HEK293 (cell line): ENCODE measurements around the gene CYB5B.

ENCODE experiments used
- GLIS2 ChIP-seq: fragments of 450-650 bp; formaldehyde crosslinking; IDR thresholded peaks from 2 replicates; pipeline ENCODE4 v1.5.1; 2016; ENCODE audit warnings: missing biosample characterization, missing genetic modification characterization
- HOXC10 ChIP-seq: sonication (generic); formaldehyde crosslinking; IDR thresholded peaks from 2 replicates; pipeline ENCODE4 v1.8.1; 2023; ENCODE audit warnings: mild to moderate bottlenecking, missing genetic modification reagents
- PRDM1 ChIP-seq: fragments of 450-650 bp; formaldehyde crosslinking; IDR thresholded peaks from 2 replicates; pipeline ENCODE4; 2016; ENCODE audit warnings: missing biosample characterization, missing genetic modification characterization
- RBAK ChIP-seq: fragments of 450-650 bp; formaldehyde crosslinking; IDR thresholded peaks from 2 replicates; pipeline ENCODE4 v1.5.1; 2016; ENCODE audit warnings: missing biosample characterization, missing genetic modification characterization
- ZBTB8A ChIP-seq: fragments of 450-650 bp; formaldehyde crosslinking; IDR thresholded peaks from 2 replicates; pipeline ENCODE4 v1.5.1; 2016; ENCODE audit warnings: missing biosample characterization, missing genetic modification characterization
- ZFP3 ChIP-seq: fragments of 450-650 bp; formaldehyde crosslinking; IDR thresholded peaks from 2 replicates; pipeline ENCODE4 v1.5.1; 2016; ENCODE audit warnings: low read depth, missing biosample characterization, missing genetic modification characterization
- ZFP69B ChIP-seq: fragments of 450-650 bp; formaldehyde crosslinking; IDR thresholded peaks from 2 replicates; pipeline ENCODE4 v1.5.1; 2016; ENCODE audit warnings: missing biosample characterization, missing genetic modification characterization
- ZNF184 ChIP-seq: fragments of 450-650 bp; IDR thresholded peaks from 2 replicates; pipeline ENCODE4 v1.5.1; 2018; ENCODE audit warnings: missing biosample characterization, mild to moderate bottlenecking, missing genetic modification characterization
- ZNF19 ChIP-seq: fragments of 450-650 bp; formaldehyde crosslinking; IDR thresholded peaks from 2 replicates; pipeline ENCODE4; 2016; ENCODE audit warnings: missing biosample characterization, missing genetic modification characterization, low read depth
- ZNF2 ChIP-seq: fragments of 450-650 bp; formaldehyde crosslinking; IDR thresholded peaks from 2 replicates; pipeline ENCODE4 v1.5.1; 2016; ENCODE audit warnings: missing biosample characterization, missing genetic modification characterization
- ZNF202 ChIP-seq: fragments of 450-650 bp; formaldehyde crosslinking; IDR thresholded peaks from 2 replicates; pipeline ENCODE4 v1.5.1; 2016; ENCODE audit warnings: missing biosample characterization, missing genetic modification characterization, borderline replicate concordance
- ZNF223 ChIP-seq: fragments of 450-650 bp; formaldehyde crosslinking; IDR thresholded peaks from 2 replicates; pipeline ENCODE4 v1.5.1; 2016; ENCODE audit warnings: missing biosample characterization, missing genetic modification characterization
- ZNF24 ChIP-seq: fragments of 450-650 bp; formaldehyde crosslinking; IDR thresholded peaks from 2 replicates; pipeline ENCODE4 v1.5.1; 2016; ENCODE audit warnings: missing biosample characterization, missing genetic modification characterization
- ZNF248 ChIP-seq: fragments of 450-650 bp; formaldehyde crosslinking; IDR thresholded peaks from 2 replicates; pipeline ENCODE4 v1.5.1; 2017; ENCODE audit warnings: missing biosample characterization, missing genetic modification characterization
- ZNF266 ChIP-seq: fragments of 450-650 bp; formaldehyde crosslinking; IDR thresholded peaks from 2 replicates; pipeline ENCODE4 v1.5.1; 2016; ENCODE audit warnings: missing biosample characterization, missing genetic modification characterization, low read depth
- ZNF335 ChIP-seq: fragments of 450-650 bp; formaldehyde crosslinking; conservative IDR thresholded peaks from 2 replicates; pipeline ENCODE4 v1.5.1; 2016; ENCODE audit warnings: missing biosample characterization, missing genetic modification characterization
- ZNF350 ChIP-seq: fragments of 450-650 bp; formaldehyde crosslinking; IDR thresholded peaks from 2 replicates; pipeline ENCODE4 v1.5.0; 2017; ENCODE audit warnings: missing biosample characterization, mild to moderate bottlenecking, missing genetic modification characterization
- ZNF354C ChIP-seq: fragments of 450-650 bp; formaldehyde crosslinking; IDR thresholded peaks from 2 replicates; pipeline ENCODE4 v1.5.1; 2016; ENCODE audit warnings: missing biosample characterization, missing genetic modification characterization, low read depth, borderline replicate concordance
- ZNF366 ChIP-seq: fragments of 450-650 bp; formaldehyde crosslinking; conservative IDR thresholded peaks from 2 replicates; pipeline ENCODE4 v1.5.1; 2016; ENCODE audit warnings: missing biosample characterization, missing genetic modification characterization
- ZNF433 ChIP-seq: fragments of 450-650 bp; formaldehyde crosslinking; IDR thresholded peaks from 2 replicates; pipeline ENCODE4 v1.5.1; 2016; ENCODE audit warnings: missing biosample characterization, missing genetic modification characterization, low read depth
- ZNF555 ChIP-seq: fragments of 450-650 bp; formaldehyde crosslinking; conservative IDR thresholded peaks from 2 replicates; pipeline ENCODE4 v1.5.1; 2017; ENCODE audit warnings: missing biosample characterization, mild to moderate bottlenecking, missing genetic modification characterization, inconsistent platforms
- ZNF571 ChIP-seq: fragments of 450-650 bp; formaldehyde crosslinking; IDR thresholded peaks from 2 replicates; pipeline ENCODE4 v1.5.0; 2017; ENCODE audit warnings: missing biosample characterization, missing genetic modification characterization
- ZNF610 ChIP-seq: fragments of 450-650 bp; formaldehyde crosslinking; IDR thresholded peaks from 2 replicates; pipeline ENCODE4 v1.5.1; 2016; ENCODE audit warnings: missing biosample characterization, missing genetic modification characterization, borderline replicate concordance
- ZNF626 ChIP-seq: fragments of 450-650 bp; sonication (Bioruptor Pico); formaldehyde crosslinking; IDR thresholded peaks from 2 replicates; pipeline ENCODE4 v1.5.1; 2018; ENCODE audit warnings: missing biosample characterization, missing genetic modification characterization, inconsistent platforms
- ZNF747 ChIP-seq: fragments of 450-650 bp; formaldehyde crosslinking; IDR thresholded peaks from 2 replicates; pipeline ENCODE4 v1.5.1; 2016; ENCODE audit warnings: missing biosample characterization, missing genetic modification characterization
- ZNF791 ChIP-seq: fragments of 450-650 bp; formaldehyde crosslinking; IDR thresholded peaks from 2 replicates; pipeline ENCODE4 v1.5.1; 2016; ENCODE audit warnings: missing biosample characterization, missing genetic modification characterization
- ZSCAN16 ChIP-seq: fragments of 450-650 bp; formaldehyde crosslinking; IDR thresholded peaks from 2 replicates; pipeline ENCODE4 v1.5.1; 2016; ENCODE audit warnings: missing biosample characterization, missing genetic modification characterization
- TF ChIP-seq, protein P1 (sequence below): fragments of 450-650 bp; formaldehyde crosslinking; IDR thresholded peaks from 2 replicates; pipeline ENCODE4 v1.5.1; 2016; ENCODE audit warnings: missing biosample characterization, missing genetic modification characterization, borderline replicate concordance
- TF ChIP-seq, protein P2 (sequence below): fragments of 450-650 bp; formaldehyde crosslinking; conservative IDR thresholded peaks from 2 replicates; pipeline ENCODE4 v1.5.1; 2016; ENCODE audit warnings: low read depth, missing biosample characterization, missing genetic modification characterization
- TF ChIP-seq, protein P3 (sequence below): fragments of 450-650 bp; formaldehyde crosslinking; optimal IDR thresholded peaks from 2 replicates; pipeline ENCODE3; 2016; ENCODE audit warnings: missing biosample characterization, mild to moderate bottlenecking, missing genetic modification characterization

CYB5B gene

DNA sequence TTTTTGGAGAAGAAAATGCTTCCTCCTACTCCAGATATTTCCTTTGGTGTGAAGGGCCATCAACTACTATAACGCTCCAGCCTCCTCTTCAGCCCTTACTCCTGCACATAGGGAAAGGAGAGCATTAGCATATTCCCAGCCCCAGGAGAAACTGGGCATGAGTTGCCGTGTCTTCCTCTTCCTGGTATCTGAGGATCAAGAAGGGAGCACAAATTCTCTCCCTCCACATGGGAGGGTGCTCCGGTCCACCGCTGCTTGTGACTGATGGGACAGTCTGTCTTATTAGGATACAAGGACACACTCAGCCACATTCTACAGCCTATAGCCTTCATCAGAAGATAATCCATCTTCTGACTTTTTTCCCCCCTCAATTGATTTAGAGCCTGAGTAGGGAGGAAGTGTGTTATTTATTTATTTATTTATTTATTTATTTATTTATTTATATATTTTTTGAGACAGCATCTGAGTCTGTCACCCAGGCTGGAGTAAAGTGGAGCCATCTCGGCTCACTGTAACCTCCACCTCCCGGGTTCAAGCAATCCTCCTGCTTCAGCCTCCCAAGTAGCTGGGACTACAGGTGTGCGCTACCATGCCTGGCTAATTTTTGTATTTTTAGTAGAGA, 16.6 kb upstream of the CYB5B start (continued):
- TF ChIP-seq, protein P1, sequence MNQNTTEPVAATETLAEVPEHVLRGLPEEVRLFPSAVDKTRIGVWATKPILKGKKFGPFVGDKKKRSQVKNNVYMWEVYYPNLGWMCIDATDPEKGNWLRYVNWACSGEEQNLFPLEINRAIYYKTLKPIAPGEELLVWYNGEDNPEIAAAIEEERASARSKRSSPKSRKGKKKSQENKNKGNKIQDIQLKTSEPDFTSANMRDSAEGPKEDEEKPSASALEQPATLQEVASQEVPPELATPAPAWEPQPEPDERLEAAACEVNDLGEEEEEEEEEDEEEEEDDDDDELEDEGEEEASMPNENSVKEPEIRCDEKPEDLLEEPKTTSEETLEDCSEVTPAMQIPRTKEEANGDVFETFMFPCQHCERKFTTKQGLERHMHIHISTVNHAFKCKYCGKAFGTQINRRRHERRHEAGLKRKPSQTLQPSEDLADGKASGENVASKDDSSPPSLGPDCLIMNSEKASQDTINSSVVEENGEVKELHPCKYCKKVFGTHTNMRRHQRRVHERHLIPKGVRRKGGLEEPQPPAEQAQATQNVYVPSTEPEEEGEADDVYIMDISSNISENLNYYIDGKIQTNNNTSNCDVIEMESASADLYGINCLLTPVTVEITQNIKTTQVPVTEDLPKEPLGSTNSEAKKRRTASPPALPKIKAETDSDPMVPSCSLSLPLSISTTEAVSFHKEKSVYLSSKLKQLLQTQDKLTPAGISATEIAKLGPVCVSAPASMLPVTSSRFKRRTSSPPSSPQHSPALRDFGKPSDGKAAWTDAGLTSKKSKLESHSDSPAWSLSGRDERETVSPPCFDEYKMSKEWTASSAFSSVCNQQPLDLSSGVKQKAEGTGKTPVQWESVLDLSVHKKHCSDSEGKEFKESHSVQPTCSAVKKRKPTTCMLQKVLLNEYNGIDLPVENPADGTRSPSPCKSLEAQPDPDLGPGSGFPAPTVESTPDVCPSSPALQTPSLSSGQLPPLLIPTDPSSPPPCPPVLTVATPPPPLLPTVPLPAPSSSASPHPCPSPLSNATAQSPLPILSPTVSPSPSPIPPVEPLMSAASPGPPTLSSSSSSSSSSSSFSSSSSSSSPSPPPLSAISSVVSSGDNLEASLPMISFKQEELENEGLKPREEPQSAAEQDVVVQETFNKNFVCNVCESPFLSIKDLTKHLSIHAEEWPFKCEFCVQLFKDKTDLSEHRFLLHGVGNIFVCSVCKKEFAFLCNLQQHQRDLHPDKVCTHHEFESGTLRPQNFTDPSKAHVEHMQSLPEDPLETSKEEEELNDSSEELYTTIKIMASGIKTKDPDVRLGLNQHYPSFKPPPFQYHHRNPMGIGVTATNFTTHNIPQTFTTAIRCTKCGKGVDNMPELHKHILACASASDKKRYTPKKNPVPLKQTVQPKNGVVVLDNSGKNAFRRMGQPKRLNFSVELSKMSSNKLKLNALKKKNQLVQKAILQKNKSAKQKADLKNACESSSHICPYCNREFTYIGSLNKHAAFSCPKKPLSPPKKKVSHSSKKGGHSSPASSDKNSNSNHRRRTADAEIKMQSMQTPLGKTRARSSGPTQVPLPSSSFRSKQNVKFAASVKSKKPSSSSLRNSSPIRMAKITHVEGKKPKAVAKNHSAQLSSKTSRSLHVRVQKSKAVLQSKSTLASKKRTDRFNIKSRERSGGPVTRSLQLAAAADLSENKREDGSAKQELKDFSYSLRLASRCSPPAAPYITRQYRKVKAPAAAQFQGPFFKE, result no peak
- TF ChIP-seq ZNF248, result no peak
- TF ChIP-seq ZNF223 (tag by site-specific recombination), result peak; percentile 68; the same call in 1 of the 2 replicates
- TF ChIP-seq PRDM1 (tag by site-specific recombination), result no peak
- TF ChIP-seq, protein P2, sequence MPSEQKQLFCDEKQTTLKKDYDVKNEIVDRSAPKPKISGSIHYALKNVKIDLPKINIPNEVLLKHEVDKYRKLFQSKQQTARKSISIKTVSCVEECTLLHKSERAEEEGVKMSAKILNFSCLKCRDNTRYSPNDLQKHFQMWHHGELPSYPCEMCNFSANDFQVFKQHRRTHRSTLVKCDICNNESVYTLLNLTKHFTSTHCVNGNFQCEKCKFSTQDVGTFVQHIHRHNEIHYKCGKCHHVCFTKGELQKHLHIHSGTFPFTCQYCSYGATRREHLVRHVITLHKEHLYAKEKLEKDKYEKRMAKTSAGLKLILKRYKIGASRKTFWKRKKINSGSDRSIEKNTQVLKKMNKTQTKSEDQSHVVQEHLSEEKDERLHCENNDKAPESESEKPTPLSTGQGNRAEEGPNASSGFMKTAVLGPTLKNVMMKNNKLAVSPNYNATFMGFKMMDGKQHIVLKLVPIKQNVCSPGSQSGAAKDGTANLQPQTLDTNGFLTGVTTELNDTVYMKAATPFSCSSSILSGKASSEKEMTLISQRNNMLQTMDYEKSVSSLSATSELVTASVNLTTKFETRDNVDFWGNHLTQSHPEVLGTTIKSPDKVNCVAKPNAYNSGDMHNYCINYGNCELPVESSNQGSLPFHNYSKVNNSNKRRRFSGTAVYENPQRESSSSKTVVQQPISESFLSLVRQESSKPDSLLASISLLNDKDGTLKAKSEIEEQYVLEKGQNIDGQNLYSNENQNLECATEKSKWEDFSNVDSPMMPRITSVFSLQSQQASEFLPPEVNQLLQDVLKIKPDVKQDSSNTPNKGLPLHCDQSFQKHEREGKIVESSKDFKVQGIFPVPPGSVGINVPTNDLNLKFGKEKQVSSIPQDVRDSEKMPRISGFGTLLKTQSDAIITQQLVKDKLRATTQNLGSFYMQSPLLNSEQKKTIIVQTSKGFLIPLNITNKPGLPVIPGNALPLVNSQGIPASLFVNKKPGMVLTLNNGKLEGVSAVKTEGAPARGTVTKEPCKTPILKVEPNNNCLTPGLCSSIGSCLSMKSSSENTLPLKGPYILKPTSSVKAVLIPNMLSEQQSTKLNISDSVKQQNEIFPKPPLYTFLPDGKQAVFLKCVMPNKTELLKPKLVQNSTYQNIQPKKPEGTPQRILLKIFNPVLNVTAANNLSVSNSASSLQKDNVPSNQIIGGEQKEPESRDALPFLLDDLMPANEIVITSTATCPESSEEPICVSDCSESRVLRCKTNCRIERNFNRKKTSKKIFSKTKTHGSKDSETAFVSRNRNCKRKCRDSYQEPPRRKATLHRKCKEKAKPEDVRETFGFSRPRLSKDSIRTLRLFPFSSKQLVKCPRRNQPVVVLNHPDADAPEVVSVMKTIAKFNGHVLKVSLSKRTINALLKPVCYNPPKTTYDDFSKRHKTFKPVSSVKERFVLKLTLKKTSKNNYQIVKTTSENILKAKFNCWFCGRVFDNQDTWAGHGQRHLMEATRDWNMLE (tag by site-specific recombination), result peak; percentile 91
- peak; percentile 83; the same call in 1 of the 2 replicates for TF ChIP-seq RBAK
- no peak for TF ChIP-seq ZNF626 (tag by site-specific recombination)
- TF ChIP-seq GLIS2 (tag by site-specific recombination), result no peak
- TF ChIP-seq ZFP69B (tag by site-specific recombination), result no peak
- no peak for TF ChIP-seq ZNF184 (tag by site-specific recombination)
- TF ChIP-seq ZNF19 (tag by site-specific recombination), result peak; percentile 83; the same call in 1 of the 2 replicates
- no peak for TF ChIP-seq ZFP3 (tag by site-specific recombination)
- 0 out of 2 replicates have a peak, but pooled peaks have one; percentile 69 for TF ChIP-seq ZNF354C (tag by site-specific recombination)
- no peak for TF ChIP-seq HOXC10
- TF ChIP-seq ZNF747 (tag by site-specific recombination), result no peak
- TF ChIP-seq ZNF266, result peak; percentile 91
- peak; percentile 94 for TF ChIP-seq ZNF555 (tag by site-specific recombination)
- TF ChIP-seq ZNF433 (tag by site-specific recombination), result peak; percentile 44; the same call in 1 of the 2 replicates
- 0 out of 2 replicates have a peak, but pooled peaks have one; percentile 18 for TF ChIP-seq ZNF610
- TF ChIP-seq, protein P3, sequence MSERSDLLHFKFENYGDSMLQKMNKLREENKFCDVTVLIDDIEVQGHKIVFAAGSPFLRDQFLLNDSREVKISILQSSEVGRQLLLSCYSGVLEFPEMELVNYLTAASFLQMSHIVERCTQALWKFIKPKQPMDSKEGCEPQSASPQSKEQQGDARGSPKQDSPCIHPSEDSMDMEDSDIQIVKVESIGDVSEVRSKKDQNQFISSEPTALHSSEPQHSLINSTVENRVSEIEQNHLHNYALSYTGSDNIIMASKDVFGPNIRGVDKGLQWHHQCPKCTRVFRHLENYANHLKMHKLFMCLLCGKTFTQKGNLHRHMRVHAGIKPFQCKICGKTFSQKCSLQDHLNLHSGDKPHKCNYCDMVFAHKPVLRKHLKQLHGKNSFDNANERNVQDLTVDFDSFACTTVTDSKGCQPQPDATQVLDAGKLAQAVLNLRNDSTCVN (tag by site-specific recombination), result no peak
- no peak for TF ChIP-seq ZNF202
- TF ChIP-seq ZNF24 (tag by site-specific recombination), result peak; percentile 22; the same call in 1 of the 2 replicates
- TF ChIP-seq ZNF571, result no peak
- no peak for TF ChIP-seq ZNF366 (tag by site-specific recombination)
- no peak for TF ChIP-seq ZNF2
- no peak for TF ChIP-seq ZNF350 (tag by site-specific recombination)
- peak; percentile 77; the same call in 1 of the 2 replicates for TF ChIP-seq ZNF791
- TF ChIP-seq ZBTB8A, result peak; percentile 65
- no peak for TF ChIP-seq ZSCAN16 (tag by site-specific recombination)
- no peak for TF ChIP-seq ZNF335 (tag by site-specific recombination)
